Measurements from ENCODE around the gene PLEKHG3.

PLEKHG3 gene

GRCh38 chr14:64790478-64790877 is 86.3 kb downstream of the PLEKHG3 start:
- no peak for DNase-seq

- no peak for DNase-seq
Observed at GRCh38 chr14:64792231-64792630, 88.0 kb downstream of the PLEKHG3 start.

- DNase-seq: no peak
Observed at GRCh38 chr14:64792871-64793560, 88.8 kb downstream of the PLEKHG3 start.

GRCh38 chr14:64795211-64795610 is 91.0 kb downstream of the PLEKHG3 start:
- no peak for DNase-seq

- DNase-seq: no peak
Observed at GRCh38 chr14:64795921-64796320, 91.7 kb downstream of the PLEKHG3 start.

GRCh38 chr14:64796369-64796768 is 92.1 kb downstream of the PLEKHG3 start:
- no peak for DNase-seq

GRCh38 chr14:64799555-64799954 is 95.3 kb downstream of the PLEKHG3 start:
- no peak for DNase-seq

Measured in effector CD8-positive, alpha-beta T cell (primary cell).